Peyer's patch (tissue), 4 donors: ENCODE measurements around the gene TAF1D.
"Not testable (repeated sequence)": the region's sequence is repeated elsewhere in the genome, so short reads cannot be mapped to it uniquely, and the experiment has no call there.

Source experiments
- CTCF ChIP-seq, 6 experiments: fragments of 450-650 bp in 4 of 6; fragments of 200-600 bp in 2 of 6; sonication (generic) in 1 of 6; IDR thresholded peaks; one replicate each; pipeline ENCODE4 v1.5.1; 2017 to 2019; ENCODE audit warnings: antibody characterized with exemption in 6 of 6, mild to moderate bottlenecking in 3 of 6, moderate library complexity in 1 of 6
- POLR2A ChIP-seq, 2 donors: fragments of 450-650 bp; IDR thresholded peaks; one replicate each; pipeline ENCODE4 v1.5.1; 2017; ENCODE audit warnings: antibody characterized with exemption in 2 of 2, mild to moderate bottlenecking in 2 of 2, moderate library complexity in 2 of 2

DNA sequence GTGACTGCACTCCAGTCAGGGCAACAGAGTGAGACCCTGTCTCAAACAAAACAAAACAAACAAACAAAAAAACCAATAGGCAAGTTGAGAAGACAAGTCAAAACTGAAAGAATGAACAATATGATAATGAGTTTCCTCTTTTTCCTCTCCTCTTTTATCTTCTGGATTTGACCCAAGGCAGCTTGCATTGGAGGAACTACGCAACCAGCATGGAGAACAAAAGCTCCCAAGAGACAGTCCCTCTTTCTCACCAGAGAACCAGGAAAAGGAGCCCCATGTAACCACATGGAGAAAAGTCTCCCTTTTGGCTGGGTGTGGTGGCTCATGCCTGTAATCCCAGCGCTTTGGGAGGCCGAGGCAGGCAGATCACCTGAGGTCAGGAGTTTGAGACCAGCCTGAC is 33.3 kb upstream of the TAF1D start:
- TF ChIP-seq POLR2A, CTCF (IDR thresholded peaks at IDR 0.05): not testable (repeated sequence)
